ENCODE data around the gene ZCCHC4. TPM values are rescaled to one million over a fixed set of nuclear protein-coding genes. Genes with fewer than 3 reads are reported as not detected.

The ZCCHC4 gene
- total RNA-seq, 4 donors from 2014 or later = 9.1 to 13.1 (median 11.1) TPM

DNA sequence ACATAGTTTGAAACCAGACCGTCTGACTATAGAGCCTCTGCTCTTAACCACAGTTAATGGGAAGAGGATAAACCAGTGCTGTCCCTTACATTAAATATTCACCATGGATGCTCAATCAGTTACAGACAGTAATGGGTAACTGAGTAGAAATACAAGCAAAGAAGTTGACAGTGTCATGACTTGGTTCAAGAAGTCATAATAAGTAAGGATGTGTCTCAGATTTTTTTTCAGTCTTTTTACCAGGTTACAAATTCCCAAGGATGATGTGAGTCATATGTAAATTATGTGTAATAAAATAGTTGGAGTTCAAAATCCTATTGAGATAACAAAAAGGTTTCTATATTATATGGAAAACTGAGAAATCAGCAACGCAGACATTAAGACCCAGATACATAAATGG lies 31.1 kb downstream of the ZCCHC4 start:
- DNase-seq (ENCODE audit: low spot score) = no peak
- no peak for TF ChIP-seq CTCF (IDR thresholded peaks at IDR 0.05)
- no peak for ATAC-seq (ENCODE audit: low FRiP score)

DNA sequence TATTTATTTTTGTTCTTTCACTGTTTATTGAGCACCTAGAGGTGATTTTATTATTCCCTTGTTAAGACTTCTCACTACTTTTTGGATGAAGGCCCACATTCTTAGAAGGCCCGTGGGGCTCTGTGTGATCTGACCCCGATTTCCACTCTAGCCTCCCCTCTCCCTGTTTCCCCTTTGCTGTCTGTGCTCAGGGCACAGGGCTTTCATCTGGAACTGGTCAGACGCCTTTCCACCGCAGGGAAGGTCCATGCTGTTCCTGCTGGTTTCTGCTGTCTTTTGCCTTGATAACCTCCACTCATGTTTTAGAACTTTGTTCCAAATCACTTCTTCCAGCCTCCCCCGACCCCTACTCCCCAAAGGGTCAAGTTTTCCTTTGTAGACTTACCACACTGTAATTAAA lies 33.2 kb downstream of the ZCCHC4 start:
- no peak for ATAC-seq (ENCODE audit: low FRiP score)
- no peak for TF ChIP-seq CTCF (IDR thresholded peaks at IDR 0.05)
- DNase-seq (ENCODE audit: low spot score) = no peak

DNA sequence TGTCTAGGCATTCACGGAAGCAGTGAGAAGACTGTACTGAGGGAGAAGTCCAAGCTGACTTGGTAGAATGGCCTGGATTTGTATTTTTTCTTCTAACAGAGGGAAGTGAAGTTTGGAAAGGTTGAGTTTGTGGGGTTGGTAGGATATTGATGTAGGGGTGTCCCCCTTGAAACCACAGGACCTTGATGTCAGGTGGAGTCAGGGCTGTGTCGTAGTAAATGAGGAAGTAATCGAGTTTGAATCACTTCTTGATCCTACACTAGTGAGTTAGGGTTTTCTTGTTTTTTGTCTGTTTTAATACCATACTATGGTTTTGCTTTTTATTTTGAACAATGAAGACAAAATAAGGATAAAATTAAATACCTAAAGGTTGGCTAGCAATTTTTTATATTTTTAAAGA lies 34.3 kb downstream of the ZCCHC4 start:
- DNase-seq (ENCODE audit: low spot score) (no peak), ATAC-seq (ENCODE audit: low FRiP score) (no peak)
- no peak for TF ChIP-seq CTCF (IDR thresholded peaks at IDR 0.05)

DNA sequence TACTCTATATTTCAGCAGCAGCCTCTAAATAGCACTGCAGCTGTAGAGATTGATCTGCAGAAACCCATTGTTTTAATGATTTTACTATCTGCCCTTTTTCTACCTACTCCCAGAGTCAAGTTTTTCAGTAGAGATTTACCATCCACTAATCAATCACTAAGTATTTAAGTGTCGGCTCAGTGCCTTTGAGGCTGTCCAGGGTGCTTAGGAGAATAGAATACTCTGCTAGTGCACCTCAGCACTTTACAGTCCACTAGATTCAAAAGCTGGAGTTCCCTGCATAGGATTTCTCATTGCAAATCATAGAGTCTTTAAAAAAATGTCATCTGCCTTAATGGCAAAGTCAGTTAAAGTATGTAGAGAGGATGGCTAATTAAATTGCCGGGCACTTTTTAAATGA lies 34.9 kb downstream of the ZCCHC4 start:
- ATAC-seq (ENCODE audit: low FRiP score) (no peak), DNase-seq (ENCODE audit: low spot score) (no peak)
- no peak for TF ChIP-seq CTCF (IDR thresholded peaks at IDR 0.05)

DNA sequence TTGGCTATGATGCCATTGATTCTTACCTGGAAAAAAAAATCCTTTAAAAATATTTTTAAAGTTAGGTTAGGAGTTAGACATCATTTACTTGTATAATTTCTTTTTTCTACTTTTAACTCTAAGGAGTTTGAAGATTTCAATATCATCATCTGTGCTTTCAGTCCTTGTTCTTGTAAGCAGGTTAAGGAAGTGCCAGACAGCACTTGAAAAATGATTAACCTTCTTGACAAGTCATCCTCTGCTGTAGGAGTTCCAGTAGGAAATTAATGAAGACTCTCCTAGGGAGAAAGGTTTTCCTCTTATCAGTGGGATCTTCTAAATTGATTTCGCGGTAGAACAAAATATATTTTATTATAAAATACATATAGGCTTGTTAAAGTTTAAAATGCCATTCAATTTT lies 35.4 kb downstream of the ZCCHC4 start:
- DNase-seq (ENCODE audit: low spot score) (no peak), ATAC-seq (ENCODE audit: low FRiP score) (no peak)
- no peak for TF ChIP-seq CTCF (IDR thresholded peaks at IDR 0.05)

DNA sequence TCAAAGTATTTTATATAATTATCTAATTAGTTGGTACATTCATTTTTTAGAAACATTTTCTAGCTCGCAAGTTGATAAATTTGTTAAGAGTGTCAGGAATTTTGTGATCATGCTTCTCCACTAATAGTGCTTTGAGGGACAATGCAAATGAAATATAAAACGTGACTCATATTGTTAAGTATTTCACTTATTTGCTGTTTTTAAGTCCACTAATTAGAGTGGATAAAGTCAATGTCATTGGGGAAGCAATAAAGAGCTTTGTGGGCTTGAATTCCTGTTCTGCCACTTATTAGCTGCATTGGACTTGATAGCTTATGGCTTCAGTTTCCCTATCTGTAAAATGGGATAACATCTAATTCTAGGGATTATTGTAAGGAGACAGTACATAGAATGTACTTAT lies 38.0 kb downstream of the ZCCHC4 start:
- ATAC-seq (ENCODE audit: low FRiP score) (no peak), DNase-seq (ENCODE audit: low spot score) (no peak)
- TF ChIP-seq CTCF (IDR thresholded peaks at IDR 0.05) = no peak

DNA sequence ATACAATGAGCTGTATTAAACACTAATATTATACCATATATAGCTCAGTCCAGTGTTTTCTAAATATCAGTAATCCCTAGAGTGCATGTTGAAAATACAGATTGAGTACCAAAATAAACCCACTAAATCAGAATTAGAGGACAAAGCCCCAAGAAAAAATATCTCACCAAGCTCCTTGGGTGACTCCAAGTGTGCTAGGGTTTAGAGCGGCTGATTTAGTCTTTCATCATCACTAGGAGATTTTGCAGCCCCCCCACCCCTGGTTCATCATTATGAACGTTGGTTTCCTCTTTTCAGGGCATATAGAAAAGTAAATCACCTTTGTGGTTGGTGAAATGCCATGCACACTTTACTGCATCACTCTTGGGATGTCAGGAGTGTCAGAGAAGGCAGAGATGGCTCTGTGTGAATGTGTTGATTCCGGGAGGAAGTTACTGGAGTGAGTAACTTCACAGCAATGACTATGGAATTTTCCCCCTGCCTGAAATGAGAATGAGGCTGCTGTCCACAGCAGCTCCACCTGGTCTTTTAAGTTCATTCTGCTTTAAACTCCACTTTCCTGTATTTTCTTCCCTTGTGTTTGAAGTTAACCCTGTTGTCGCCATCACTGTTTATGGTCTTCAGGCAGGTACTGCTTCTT lies 39.3 kb downstream of the ZCCHC4 start:
- no peak for TF ChIP-seq CTCF (IDR thresholded peaks at IDR 0.05)
- ATAC-seq (ENCODE audit: low FRiP score) = no peak
- DNase-seq (ENCODE audit: low spot score) = no peak
